ENCODE data around the gene NCOR1.

- no peak for TF ChIP-seq RAD21 (CRISPR knock-in tag; conservative IDR thresholded peaks at IDR 0.05 in 1 of 2, IDR thresholded peaks at IDR 0.05 in 1 of 2)
- no peak for TF ChIP-seq USF2 (CRISPR knock-in tag; IDR thresholded peaks at IDR 0.05)
- TF ChIP-seq E2F4 (CRISPR knock-in tag; IDR thresholded peaks at IDR 0.05; ENCODE audit: low read depth): no peak
- no peak for TF ChIP-seq BRCA1 (IDR thresholded peaks at IDR 0.05)
- TF ChIP-seq BRCA1 (CRISPR knock-in tag; IDR thresholded peaks at IDR 0.05): no peak
- TF ChIP-seq CHD2 (IDR thresholded peaks at IDR 0.05; ENCODE audit: low read depth, low read length): no peak
- no peak for TF ChIP-seq CREM (IDR thresholded peaks at IDR 0.05; ENCODE audit: low read depth)
- no peak for TF ChIP-seq ZKSCAN1 (IDR thresholded peaks at IDR 0.05; ENCODE audit: low read depth, low read length)
- TF ChIP-seq, protein P1, sequence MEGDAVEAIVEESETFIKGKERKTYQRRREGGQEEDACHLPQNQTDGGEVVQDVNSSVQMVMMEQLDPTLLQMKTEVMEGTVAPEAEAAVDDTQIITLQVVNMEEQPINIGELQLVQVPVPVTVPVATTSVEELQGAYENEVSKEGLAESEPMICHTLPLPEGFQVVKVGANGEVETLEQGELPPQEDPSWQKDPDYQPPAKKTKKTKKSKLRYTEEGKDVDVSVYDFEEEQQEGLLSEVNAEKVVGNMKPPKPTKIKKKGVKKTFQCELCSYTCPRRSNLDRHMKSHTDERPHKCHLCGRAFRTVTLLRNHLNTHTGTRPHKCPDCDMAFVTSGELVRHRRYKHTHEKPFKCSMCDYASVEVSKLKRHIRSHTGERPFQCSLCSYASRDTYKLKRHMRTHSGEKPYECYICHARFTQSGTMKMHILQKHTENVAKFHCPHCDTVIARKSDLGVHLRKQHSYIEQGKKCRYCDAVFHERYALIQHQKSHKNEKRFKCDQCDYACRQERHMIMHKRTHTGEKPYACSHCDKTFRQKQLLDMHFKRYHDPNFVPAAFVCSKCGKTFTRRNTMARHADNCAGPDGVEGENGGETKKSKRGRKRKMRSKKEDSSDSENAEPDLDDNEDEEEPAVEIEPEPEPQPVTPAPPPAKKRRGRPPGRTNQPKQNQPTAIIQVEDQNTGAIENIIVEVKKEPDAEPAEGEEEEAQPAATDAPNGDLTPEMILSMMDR (IDR thresholded peaks at IDR 0.05 in 2 of 3, conservative IDR thresholded peaks at IDR 0.05 in 1 of 3; ENCODE audit: insufficient read depth in 2 of 3, low read depth in 1 of 3, low read length in 3 of 3): no peak
- TF ChIP-seq TAF1 (IDR thresholded peaks at IDR 0.05; ENCODE audit: control insufficient read depth, extremely low read depth, insufficient read depth, low read length, severe bottlenecking): no peak
- no peak for TF ChIP-seq RBM22 (IDR thresholded peaks at IDR 0.05; ENCODE audit: low read depth, low read length, poor library complexity, severe bottlenecking)
- TF ChIP-seq SP1 (CRISPR knock-in tag; IDR thresholded peaks at IDR 0.05): no peak
- TF ChIP-seq RCOR1 (IDR thresholded peaks at IDR 0.05; ENCODE audit: borderline replicate concordance in 1 of 2, low read depth in 2 of 2, low read length in 2 of 2): no peak
- TF ChIP-seq SIN3A (IDR thresholded peaks at IDR 0.05; ENCODE audit: borderline replicate concordance in 2 of 2, control insufficient read depth in 1 of 2, low read depth in 2 of 2, low read length in 2 of 2): no peak
- TF ChIP-seq POLR2AphosphoS2 (IDR thresholded peaks at IDR 0.05; ENCODE audit: low read length): no peak
These were observed 209.7 kb downstream of the NCOR1 start for GRCh38 chr17:16005636-16006035.
